ENCODE data around the gene PRH2. TPM values are rescaled to one million over a fixed set of nuclear protein-coding genes. Genes with fewer than 3 reads are reported as not detected.

The PRH2 gene
- total RNA-seq, 1 experiment from 2014 or later = not detected

- no peak for DNase-seq (ENCODE audit: low read depth)
Observed at GRCh38 chr12:10959804-10960203, 30.8 kb downstream of the PRH2 start.

GRCh38 chr12:10960211-10960610 lies 31.2 kb downstream of the PRH2 start:
- no peak for DNase-seq (ENCODE audit: low read depth)

GRCh38 chr12:10965476-10965875 lies 36.4 kb downstream of the PRH2 start:
- no peak for DNase-seq (ENCODE audit: low read depth)

GRCh38 chr12:10966314-10966713 lies 37.3 kb downstream of the PRH2 start:
- no peak for DNase-seq (ENCODE audit: low read depth)

GRCh38 chr12:10967409-10967808 lies 38.4 kb downstream of the PRH2 start:
- peak; percentile 31 for DNase-seq (ENCODE audit: low read depth)

GRCh38 chr12:10968765-10969456 lies 39.9 kb downstream of the PRH2 start:
- no peak for DNase-seq (ENCODE audit: low read depth)

GRCh38 chr12:10974965-10975364 lies 45.9 kb downstream of the PRH2 start:
- DNase-seq (ENCODE audit: low read depth) = no peak

GRCh38 chr12:10982244-10982643 lies 53.2 kb downstream of the PRH2 start:
- DNase-seq (ENCODE audit: low read depth) = no peak

Other genes with a start within 250 kb of the PRH2 start
- gene YBX3, start 205.9 kb upstream of the PRH2 start, total RNA-seq (2014; rRNA removed; shearing (Covaris generic)) = 135 and 190 TPM in 2 replicates
- not detected in 2 replicates for gene TAS2R7, start 126.6 kb upstream of the PRH2 start, total RNA-seq (2014; rRNA removed; shearing (Covaris generic))
- not detected in 2 replicates for gene TAS2R8, start 122.0 kb upstream of the PRH2 start, total RNA-seq (2014; rRNA removed; shearing (Covaris generic))
- gene TAS2R9, start 119.1 kb upstream of the PRH2 start, total RNA-seq (2014; rRNA removed; shearing (Covaris generic)) = not detected in 2 replicates
- 0.37 TPM in 1 of 2 replicates, not detected in the other for gene TAS2R10, start 102.9 kb upstream of the PRH2 start, total RNA-seq (2014; rRNA removed; shearing (Covaris generic))
- gene PRR4, start 79.8 kb upstream of the PRH2 start, total RNA-seq (2014; rRNA removed; shearing (Covaris generic)) = 1.8 and 3.4 TPM in 2 replicates
- gene PRH1, start 45.0 kb upstream of the PRH2 start, total RNA-seq (2014; rRNA removed; shearing (Covaris generic)) = 7.9 and 8.7 TPM in 2 replicates
- 0.13 and 0.42 TPM in 2 replicates for gene TAS2R13, start 19.7 kb upstream of the PRH2 start, total RNA-seq (2014; rRNA removed; shearing (Covaris generic))
- gene TAS2R14, start 10.0 kb downstream of the PRH2 start, total RNA-seq (2014; rRNA removed; shearing (Covaris generic)) = 0.74 and 1.5 TPM in 2 replicates
- gene TAS2R50, start 57.7 kb downstream of the PRH2 start, total RNA-seq (2014; rRNA removed; shearing (Covaris generic)) = 0.13 TPM in 1 of 2 replicates, not detected in the other
- gene TAS2R20, start 69.1 kb downstream of the PRH2 start, total RNA-seq (2014; rRNA removed; shearing (Covaris generic)) = 0.05 and 0.67 TPM in 2 replicates
- gene TAS2R19, start 93.4 kb downstream of the PRH2 start, total RNA-seq (2014; rRNA removed; shearing (Covaris generic)) = 0.23 and 0.40 TPM in 2 replicates
- gene TAS2R31, start 102.2 kb downstream of the PRH2 start, total RNA-seq (2014; rRNA removed; shearing (Covaris generic)) = 0.29 and 0.40 TPM in 2 replicates
- gene TAS2R46, start 133.1 kb downstream of the PRH2 start, total RNA-seq (2014; rRNA removed; shearing (Covaris generic)) = not detected in 2 replicates
- not detected in 2 replicates for gene TAS2R43, start 163.1 kb downstream of the PRH2 start, total RNA-seq (2014; rRNA removed; shearing (Covaris generic))
- 0.23 and 0.27 TPM in 2 replicates for gene TAS2R30, start 205.4 kb downstream of the PRH2 start, total RNA-seq (2014; rRNA removed; shearing (Covaris generic))
- 9.9 and 11.9 TPM in 2 replicates for gene SMIM10L1, start 242.0 kb downstream of the PRH2 start, total RNA-seq (2014; rRNA removed; shearing (Covaris generic))

Measured in HT1080 (cell line).